UCSD-AML1 (cell line): Measurements from ENCODE around the gene JAKMIP2.

Experiments used
- DNase-seq: peaks from one replicate; lab custom pipeline; 2025; ENCODE audit not compliant: unreplicated experiment; lab: John Stamatoyannopoulos, UW

JAKMIP2 gene

GRCh38 chr5:147704544-147704943, 78.0 kb downstream of the JAKMIP2 start:
- DNase-seq: no peak

DNA sequence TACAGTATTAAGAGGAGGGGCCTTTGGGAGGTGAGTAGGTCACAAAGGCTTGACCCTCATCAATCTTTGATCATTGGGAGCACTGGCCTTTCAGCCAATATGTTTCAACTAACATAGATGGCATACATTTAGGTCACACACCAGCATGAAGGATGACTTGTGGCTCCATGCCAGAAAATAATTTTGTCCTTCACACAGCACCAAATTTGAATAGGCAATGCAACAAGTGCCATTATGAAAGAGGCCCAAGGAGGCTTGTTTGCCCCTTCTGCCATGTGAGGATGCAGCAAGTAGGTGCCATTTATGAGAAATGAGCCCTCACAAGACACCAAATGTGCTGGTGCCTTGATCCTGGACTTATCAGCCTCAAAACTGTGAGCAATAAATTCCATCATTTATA, 81.1 kb downstream of the JAKMIP2 start:
- DNase-seq: no peak

- DNase-seq: no peak
Measured at GRCh38 chr5:147699496-147700088, 82.9 kb downstream of the JAKMIP2 start.

DNA sequence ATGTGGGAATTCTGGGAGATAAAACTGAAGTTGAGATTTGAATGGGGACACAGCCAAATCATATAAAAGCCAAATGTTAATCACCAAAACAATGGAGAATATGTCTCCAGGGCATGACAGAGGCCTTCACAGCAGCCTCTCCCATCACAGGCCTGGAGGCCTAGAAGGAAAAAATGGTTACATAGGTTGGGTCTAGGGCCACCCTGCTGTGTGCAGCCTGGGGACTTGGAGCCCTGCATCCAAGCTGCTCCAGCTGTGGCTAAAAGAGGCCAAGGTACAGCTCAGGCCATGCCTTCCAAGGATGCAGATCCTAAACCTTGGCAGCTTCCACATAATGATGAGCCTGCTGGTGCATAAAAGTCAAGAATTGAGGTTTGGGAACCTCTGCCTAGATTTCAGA, 85.1 kb downstream of the JAKMIP2 start:
- no peak for DNase-seq

- DNase-seq: no peak
Measured at GRCh38 chr5:147694772-147695171, 87.8 kb downstream of the JAKMIP2 start.

- DNase-seq: no peak
Measured at GRCh38 chr5:147693233-147693632, 89.3 kb downstream of the JAKMIP2 start.

- no peak for DNase-seq
Measured at GRCh38 chr5:147691130-147691529, 91.4 kb downstream of the JAKMIP2 start.

GRCh38 chr5:147690595-147690994, 91.9 kb downstream of the JAKMIP2 start:
- DNase-seq: no peak

DNA sequence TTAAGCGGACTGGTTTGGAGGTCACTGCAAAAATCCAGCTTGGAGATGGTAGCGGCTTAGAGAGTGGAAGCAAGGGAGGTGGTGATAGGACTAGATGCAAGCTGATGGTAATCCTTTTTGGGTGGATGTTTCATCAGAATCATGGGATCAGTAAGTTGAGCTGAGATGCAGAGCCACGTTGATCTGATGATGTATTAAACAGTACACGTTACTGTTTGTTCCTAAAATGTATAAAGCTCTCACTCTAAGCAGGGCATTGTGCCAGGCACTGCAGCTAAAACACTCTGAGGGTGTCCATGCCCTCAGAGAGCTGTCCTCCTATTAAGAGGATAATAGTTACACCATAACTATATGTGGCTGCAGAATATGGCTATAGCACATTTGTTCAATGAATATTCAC, 93.1 kb downstream of the JAKMIP2 start:
- DNase-seq: no peak

DNA sequence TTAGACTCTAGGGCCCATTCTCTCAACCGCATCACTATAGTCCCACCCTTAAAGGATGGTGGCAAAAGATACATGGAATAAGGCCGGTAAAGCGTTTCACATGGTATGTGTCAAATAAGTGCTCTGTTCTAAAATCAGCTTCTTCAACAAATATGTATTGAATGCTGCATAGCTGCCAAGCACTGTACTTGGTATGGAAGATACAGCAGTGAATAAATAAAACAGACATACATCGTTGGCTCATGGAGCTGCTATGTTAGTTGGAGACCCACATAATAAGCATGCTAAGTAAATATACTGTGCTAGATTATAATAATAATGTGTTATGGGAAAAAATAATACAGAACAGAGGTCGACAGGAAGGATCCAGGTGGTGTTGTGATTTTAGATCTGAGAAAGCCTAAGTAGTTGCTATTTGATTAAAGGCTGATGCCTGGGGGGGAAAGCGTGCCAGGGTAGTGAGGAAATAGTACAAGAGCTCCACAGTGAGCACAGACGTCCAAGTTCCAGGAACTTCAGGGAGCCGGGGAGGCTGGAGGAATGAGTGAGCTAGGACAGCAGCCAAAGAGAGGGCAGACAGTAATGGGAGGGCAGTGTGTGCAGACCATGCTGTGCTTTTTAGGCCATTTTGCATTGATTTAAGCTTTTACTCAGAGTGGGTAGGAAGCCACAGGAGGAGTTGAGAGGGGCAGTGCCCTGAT, 93.7 kb downstream of the JAKMIP2 start:
- DNase-seq: no peak

GRCh38 chr5:147687118-147687517, 95.4 kb downstream of the JAKMIP2 start:
- DNase-seq: no peak

GRCh38 chr5:147686421-147686820, 96.1 kb downstream of the JAKMIP2 start:
- no peak for DNase-seq

GRCh38 chr5:147685993-147686392, 96.5 kb downstream of the JAKMIP2 start:
- DNase-seq: no peak

DNA sequence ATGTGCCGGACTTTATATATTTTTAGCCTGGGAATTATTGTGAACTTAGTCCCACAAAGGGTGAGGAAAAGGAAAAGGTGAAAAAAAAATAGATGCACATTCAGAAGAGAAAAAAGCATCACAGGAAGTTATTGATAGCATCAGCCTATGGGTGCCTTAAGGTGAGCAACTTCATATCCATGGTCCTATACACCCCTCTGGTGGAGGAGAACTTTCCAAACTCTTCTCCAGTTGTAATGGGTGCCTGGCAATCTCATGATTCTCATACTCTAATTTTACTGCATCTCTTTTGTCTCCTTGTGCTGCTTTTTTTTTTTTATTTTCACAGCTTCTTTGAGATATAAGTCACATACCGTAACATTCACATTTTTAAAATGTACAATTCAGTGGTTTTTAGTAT, 107.4 kb downstream of the JAKMIP2 start:
- no peak for DNase-seq

DNA sequence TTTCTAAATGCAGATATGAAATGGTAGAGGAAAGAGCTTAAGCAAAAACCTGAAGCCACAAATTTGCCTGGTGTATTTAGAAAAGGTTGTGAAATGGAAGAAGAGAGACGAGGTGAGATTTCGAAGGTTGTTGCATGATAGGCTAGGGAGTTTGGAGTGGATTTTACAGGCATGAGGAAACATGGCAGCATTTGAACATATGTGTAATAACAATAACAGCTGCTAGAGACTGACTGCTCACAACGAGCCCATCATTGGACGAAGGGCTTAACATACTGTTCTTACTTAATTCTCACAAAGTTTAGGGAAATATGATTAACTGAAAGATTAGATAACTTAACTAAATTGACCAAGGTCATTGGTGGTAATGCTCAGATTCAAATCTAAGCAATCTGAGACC, 108.1 kb downstream of the JAKMIP2 start:
- DNase-seq: no peak

- DNase-seq: no peak
Measured at GRCh38 chr5:147673791-147674190, 108.7 kb downstream of the JAKMIP2 start.

DNA sequence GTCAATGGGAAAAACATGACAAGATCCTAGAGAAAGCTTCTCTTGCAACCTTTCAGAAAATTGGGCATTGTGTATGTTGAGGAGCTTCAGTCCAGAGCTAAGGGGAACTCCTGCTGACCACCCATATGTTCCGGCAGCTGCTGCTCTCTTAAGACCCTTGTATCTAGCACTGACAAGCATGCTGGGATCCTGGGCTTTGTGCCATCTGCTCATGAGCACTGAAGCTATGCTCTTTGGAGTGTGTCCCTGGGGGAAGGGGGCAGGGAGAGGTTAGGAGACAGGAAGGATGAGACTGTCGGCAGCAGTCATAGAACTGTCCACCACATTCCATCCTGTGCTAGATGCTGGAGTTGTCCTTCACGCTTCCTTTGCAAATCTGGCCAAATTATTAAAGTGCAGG, 109.3 kb downstream of the JAKMIP2 start:
- no peak for DNase-seq

DNA sequence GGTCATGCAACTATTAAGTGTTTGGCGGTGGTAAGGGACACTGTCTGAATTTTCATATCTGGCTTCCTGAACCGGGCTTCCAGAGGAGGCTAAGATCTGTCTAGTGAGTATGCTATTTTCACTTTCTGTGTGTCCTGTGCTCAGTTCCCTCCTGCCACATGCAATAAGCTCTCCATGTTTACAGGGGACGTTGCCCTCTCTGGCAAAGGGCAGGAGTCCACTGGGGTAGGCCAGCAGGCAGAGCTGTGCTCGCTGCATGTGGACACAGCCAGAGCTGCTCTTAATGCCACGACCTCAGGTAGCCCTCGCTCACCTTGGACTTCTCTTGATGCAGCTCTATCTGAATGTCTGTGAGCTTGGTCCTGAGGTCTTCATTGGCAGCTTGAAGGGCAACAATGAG, 111.2 kb downstream of the JAKMIP2 start:
- DNase-seq: no peak

DNA sequence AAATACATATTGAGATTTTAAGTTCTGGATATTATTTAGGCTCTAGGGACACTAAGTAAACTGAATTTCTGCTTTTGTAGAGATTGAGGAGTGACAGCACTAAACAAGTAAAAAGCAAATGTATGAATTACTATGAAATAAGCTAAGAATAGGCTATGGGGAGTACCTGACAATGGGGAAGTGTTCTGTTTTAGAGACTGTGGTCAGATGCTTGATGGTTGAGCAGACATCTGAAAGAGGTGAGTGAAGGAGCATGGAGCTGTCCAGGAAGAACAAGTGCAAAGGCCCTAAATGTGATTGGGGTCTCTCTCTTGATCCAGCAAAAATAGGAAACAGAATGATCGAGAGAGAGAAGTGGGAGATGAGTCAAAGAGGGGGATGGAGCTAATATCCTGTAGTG, 111.7 kb downstream of the JAKMIP2 start:
- no peak for DNase-seq

DNA sequence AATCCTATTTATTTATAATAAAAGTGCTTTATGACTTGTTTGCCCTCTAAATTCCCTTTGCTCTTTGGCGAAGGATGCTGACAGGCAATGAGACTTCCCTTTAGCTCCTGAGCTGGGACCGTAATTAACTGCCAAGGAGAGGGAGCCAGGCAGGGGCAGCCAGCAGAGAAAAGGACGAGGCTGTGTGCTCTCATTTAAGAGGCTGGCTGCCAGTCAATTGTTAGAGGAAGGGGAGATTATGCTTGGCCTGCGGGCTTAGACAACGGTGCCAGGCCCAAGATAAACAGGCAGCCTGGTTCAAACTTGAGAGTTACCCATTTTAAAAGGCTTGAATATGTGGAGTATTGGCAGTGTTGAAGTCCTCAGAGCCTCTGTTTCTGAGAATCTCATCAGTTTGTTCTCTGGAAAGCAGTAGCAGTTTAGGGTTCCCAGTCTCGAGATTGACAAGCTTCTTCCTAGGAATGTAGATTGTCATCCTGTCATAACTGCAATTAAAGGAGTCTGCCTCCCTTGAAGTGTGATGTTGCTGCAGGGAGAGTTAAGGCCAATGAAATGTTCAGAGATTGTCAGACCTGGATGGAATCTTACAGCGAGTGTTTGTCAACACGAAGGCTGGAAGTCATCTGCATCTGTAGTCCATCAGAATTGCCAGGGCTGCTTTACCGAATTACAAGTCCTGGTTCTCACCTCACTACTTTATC, 113.2 kb downstream of the JAKMIP2 start:
- DNase-seq: no peak

DNA sequence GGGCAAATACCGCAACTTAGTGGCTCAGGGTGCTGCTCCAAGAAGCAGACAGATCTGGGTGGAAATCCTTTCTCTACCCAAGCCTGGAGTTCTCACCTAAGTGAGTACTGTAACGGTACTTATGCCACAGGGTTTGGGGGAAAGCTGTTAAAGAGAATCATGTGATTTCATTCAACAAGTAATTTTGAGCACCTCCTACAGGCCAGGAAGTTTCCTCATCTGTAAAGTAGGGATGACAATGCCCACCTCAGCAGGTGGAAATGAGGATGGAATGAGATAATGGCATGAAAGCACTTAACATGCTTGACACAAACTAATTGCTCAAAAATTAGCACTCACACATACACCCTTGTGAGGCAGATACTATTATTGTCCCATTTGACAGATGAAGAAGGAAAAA, 114.1 kb downstream of the JAKMIP2 start:
- DNase-seq: no peak

DNA sequence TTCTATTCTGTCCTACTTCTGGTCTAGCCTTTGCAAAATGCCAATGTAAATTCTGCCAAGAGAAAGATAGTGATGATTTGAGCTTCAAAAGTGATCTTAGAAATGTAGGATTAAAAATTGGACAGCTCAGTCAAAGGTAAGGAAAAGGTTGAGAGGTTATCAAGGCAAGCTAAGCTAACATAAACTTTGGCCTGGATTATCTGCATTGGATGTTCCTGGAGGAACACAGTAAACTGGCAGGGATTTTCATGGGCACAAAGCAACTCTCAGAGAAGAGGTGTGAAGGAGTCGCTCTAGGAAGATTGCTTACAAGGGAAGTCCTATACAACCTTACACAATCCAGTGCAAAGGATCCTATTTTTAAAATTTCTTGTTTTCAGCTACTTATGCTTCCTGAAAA, 115.2 kb downstream of the JAKMIP2 start:
- no peak for DNase-seq
